Chondrocyte (in vitro differentiated cells): ENCODE data around the gene AGO3. TPM values are rescaled to one million over a fixed set of nuclear protein-coding genes. Genes with fewer than 3 reads are reported as not detected.
A peak's percentile ranks its signal among the peaks of the same experiment; 100 is the strongest.
"Not testable (repeated sequence)": the region's sequence is repeated elsewhere in the genome, so short reads cannot be mapped to it uniquely, and the experiment has no call there.

ENCODE experiments used
- DNase-seq: peaks from one replicate; pipeline ENCODE4 v3.0.0; 2021; ENCODE audit warnings: mixed read lengths, low spot score
- H3K27ac Mint-ChIP-seq: one replicate; pipeline ENCODE4 v1.8.0; 2021; ENCODE audit warnings: mild to moderate bottlenecking, moderate library complexity, mixed read lengths; ENCODE audit not compliant: unreplicated experiment
- H3K27me3 Mint-ChIP-seq: 2 replicates; pipeline ENCODE4 v1.8.0; 2021; ENCODE audit warnings: low read depth, mixed read lengths
- H3K36me3 Mint-ChIP-seq: 2 replicates; pipeline ENCODE4 v1.8.0; 2021; ENCODE audit warnings: low read depth, mixed read lengths
- H3K4me1 Mint-ChIP-seq: 2 replicates; pipeline ENCODE4 v1.8.0; 2021; ENCODE audit warnings: low read depth, mild to moderate bottlenecking, mixed read lengths
- H3K4me3 Mint-ChIP-seq: one replicate; pipeline ENCODE4 v1.8.0; 2021; ENCODE audit warnings: mild to moderate bottlenecking, moderate library complexity, mixed read lengths; ENCODE audit not compliant: unreplicated experiment
- H3K9me3 Mint-ChIP-seq: 2 replicates; pipeline ENCODE4 v1.8.0; 2021; ENCODE audit warnings: low read depth, mixed read lengths
- CTCF ChIP-seq: fragments of 200-600 bp; sonication (generic); IDR thresholded peaks from 2 replicates; pipeline ENCODE4 v1.5.0; 2021; ENCODE audit warnings: antibody characterized with exemption, mild to moderate bottlenecking, moderate library complexity
- total RNA-seq: library from RNA; stranded (reverse); gene quantifications from 3 replicates; pipeline ENCODE4 v1.2.1, GENCODE V29; 2021

Gene AGO3
- total RNA-seq, 1 donor from 2014 or later = 26.1 TPM

GRCh38 chr1:36008546-36009197 lies 77.8 kb downstream of the AGO3 start:
- no peak for DNase-seq
- H3K4me1 Mint-ChIP-seq = peaks cover 14% of the 10 kb centered on the region
- peak overlapping the region; percentile 77 for H3K27ac Mint-ChIP-seq
- H3K27me3 Mint-ChIP-seq = no peaks in the 10 kb centered on the region
- no peak overlapping the region for H3K4me3 Mint-ChIP-seq
- TF ChIP-seq CTCF = no peak
- H3K36me3 Mint-ChIP-seq = peaks cover 12% of the 10 kb centered on the region
- H3K9me3 Mint-ChIP-seq = no peaks in the 10 kb centered on the region

GRCh38 chr1:36014722-36015220 lies 83.9 kb downstream of the AGO3 start:
- Mint-ChIP-seq H3K27me3 (no peaks in the 10 kb centered on the region), H3K36me3 (peaks cover 26% of the 10 kb centered on the region), H3K4me3 (no peak overlapping the region), H3K4me1 (no peaks in the 10 kb centered on the region), H3K9me3 (no peaks in the 10 kb centered on the region), H3K27ac (no peak overlapping the region)
- no peak for DNase-seq
- no peak for TF ChIP-seq CTCF

- no peak for DNase-seq
- H3K27me3 Mint-ChIP-seq = no peaks in the 10 kb centered on the region
- no peaks in the 10 kb centered on the region for H3K4me1 Mint-ChIP-seq
- H3K9me3 Mint-ChIP-seq = no peaks in the 10 kb centered on the region
- H3K36me3 Mint-ChIP-seq = peaks cover 26% of the 10 kb centered on the region
- TF ChIP-seq CTCF = no peak
- no peak overlapping the region for H3K27ac Mint-ChIP-seq
- H3K4me3 Mint-ChIP-seq = no peak overlapping the region
Measured at GRCh38 chr1:36016686-36017085, 85.8 kb downstream of the AGO3 start.

- H3K4me1 Mint-ChIP-seq = no peaks in the 10 kb centered on the region
- no peak overlapping the region for H3K4me3 Mint-ChIP-seq
- peaks cover 17% of the 10 kb centered on the region for H3K36me3 Mint-ChIP-seq
- H3K27me3 Mint-ChIP-seq = no peaks in the 10 kb centered on the region
- no peaks in the 10 kb centered on the region for H3K9me3 Mint-ChIP-seq
- no peak for TF ChIP-seq CTCF
- no peak for DNase-seq
- H3K27ac Mint-ChIP-seq = no peak overlapping the region
Measured at GRCh38 chr1:36023098-36023769, 92.3 kb downstream of the AGO3 start.

- H3K27me3 Mint-ChIP-seq, H3K9me3 Mint-ChIP-seq, H3K4me3 Mint-ChIP-seq, DNase-seq, H3K27ac Mint-ChIP-seq, H3K4me1 Mint-ChIP-seq: not testable (repeated sequence)
- peaks cover 17% of the 10 kb centered on the region for H3K36me3 Mint-ChIP-seq
Measured at GRCh38 chr1:36024024-36024423, 93.1 kb downstream of the AGO3 start.

GRCh38 chr1:36024847-36025246 lies 93.9 kb downstream of the AGO3 start:
- Mint-ChIP-seq H3K36me3 (peaks cover 19% of the 10 kb centered on the region), H3K4me1 (no peaks in the 10 kb centered on the region), H3K4me3 (no peak overlapping the region), H3K27ac (no peak overlapping the region), H3K27me3 (no peaks in the 10 kb centered on the region), H3K9me3 (peaks cover 3% of the 10 kb centered on the region)
- DNase-seq = no peak
- no peak for TF ChIP-seq CTCF
